ENCODE measurements around the gene USP48.
"Not testable (repeated sequence)": the region's sequence is repeated elsewhere in the genome, so short reads cannot be mapped to it uniquely, and the experiment has no call there.

Gene USP48

GRCh38 chr1:21774835-21775549 lies 8.0 kb downstream of the USP48 start:
- no peak for DNase-seq (ENCODE audit: low spot score)

GRCh38 chr1:21773585-21773984 lies 9.4 kb downstream of the USP48 start:
- no peak for DNase-seq (ENCODE audit: low spot score)

GRCh38 chr1:21771672-21772071 lies 11.3 kb downstream of the USP48 start:
- DNase-seq (ENCODE audit: low spot score): not testable (repeated sequence)

- DNase-seq (ENCODE audit: low spot score): not testable (repeated sequence)
These were observed 12.3 kb downstream of the USP48 start for GRCh38 chr1:21770602-21771001.

- no peak for DNase-seq (ENCODE audit: low spot score)
These were observed 12.7 kb downstream of the USP48 start for GRCh38 chr1:21770201-21770600.

- DNase-seq (ENCODE audit: low spot score): not testable (repeated sequence)
These were observed 15.8 kb downstream of the USP48 start for GRCh38 chr1:21767106-21767505.

- no peak for DNase-seq (ENCODE audit: low spot score)
These were observed 16.7 kb downstream of the USP48 start for GRCh38 chr1:21766210-21766609.

GRCh38 chr1:21764615-21765423 lies 18.1 kb downstream of the USP48 start:
- DNase-seq (ENCODE audit: low spot score): peak; percentile 83

GRCh38 chr1:21763694-21764419 lies 19.1 kb downstream of the USP48 start:
- no peak for DNase-seq (ENCODE audit: low spot score)

- DNase-seq (ENCODE audit: low spot score): no peak
These were observed 19.7 kb downstream of the USP48 start for GRCh38 chr1:21763236-21763635.

- DNase-seq (ENCODE audit: low spot score): no peak
These were observed 20.9 kb downstream of the USP48 start for GRCh38 chr1:21762022-21762404.

- no peak for DNase-seq (ENCODE audit: low spot score)
These were observed 21.9 kb downstream of the USP48 start for GRCh38 chr1:21761052-21761451.

GRCh38 chr1:21759818-21760217 lies 23.1 kb downstream of the USP48 start:
- no peak for DNase-seq (ENCODE audit: low spot score)

- DNase-seq (ENCODE audit: low spot score): no peak
These were observed 23.8 kb downstream of the USP48 start for GRCh38 chr1:21759182-21759581.

GRCh38 chr1:21758614-21759013 lies 24.3 kb downstream of the USP48 start:
- no peak for DNase-seq (ENCODE audit: low spot score)

GRCh38 chr1:21756393-21757089 lies 26.4 kb downstream of the USP48 start:
- no peak for DNase-seq (ENCODE audit: low spot score)

- DNase-seq (ENCODE audit: low spot score): no peak
These were observed 27.9 kb downstream of the USP48 start for GRCh38 chr1:21755067-21755466.

GRCh38 chr1:21754583-21754982 lies 28.4 kb downstream of the USP48 start:
- no peak for DNase-seq (ENCODE audit: low spot score)

- DNase-seq (ENCODE audit: low spot score): no peak
These were observed 30.8 kb downstream of the USP48 start for GRCh38 chr1:21752186-21752585.

- DNase-seq (ENCODE audit: low spot score): no peak
These were observed 31.7 kb downstream of the USP48 start for GRCh38 chr1:21751281-21751680.

- no peak for DNase-seq (ENCODE audit: low spot score)
These were observed 32.1 kb downstream of the USP48 start for GRCh38 chr1:21750841-21751240.

GRCh38 chr1:21749859-21750468 lies 33.0 kb downstream of the USP48 start:
- DNase-seq (ENCODE audit: low spot score): no peak
